HG03159 (cell line): ENCODE results near the gene KRT16.
"Not testable (repeated sequence)": the region's sequence is repeated elsewhere in the genome, so short reads cannot be mapped to it uniquely, and the experiment has no call there.

Experiments
- ATAC-seq: cut with Tn5 transposase; IDR thresholded peaks from one replicate; pipeline ENCODE4 v1.9.1; 2021; ENCODE audit warnings: mild to moderate bottlenecking, moderate library complexity; ENCODE audit not compliant: unreplicated experiment

Gene KRT16

GRCh38 chr17:41585301-41586056 lies 27.1 kb downstream of the KRT16 start:
- no peak for ATAC-seq

DNA sequence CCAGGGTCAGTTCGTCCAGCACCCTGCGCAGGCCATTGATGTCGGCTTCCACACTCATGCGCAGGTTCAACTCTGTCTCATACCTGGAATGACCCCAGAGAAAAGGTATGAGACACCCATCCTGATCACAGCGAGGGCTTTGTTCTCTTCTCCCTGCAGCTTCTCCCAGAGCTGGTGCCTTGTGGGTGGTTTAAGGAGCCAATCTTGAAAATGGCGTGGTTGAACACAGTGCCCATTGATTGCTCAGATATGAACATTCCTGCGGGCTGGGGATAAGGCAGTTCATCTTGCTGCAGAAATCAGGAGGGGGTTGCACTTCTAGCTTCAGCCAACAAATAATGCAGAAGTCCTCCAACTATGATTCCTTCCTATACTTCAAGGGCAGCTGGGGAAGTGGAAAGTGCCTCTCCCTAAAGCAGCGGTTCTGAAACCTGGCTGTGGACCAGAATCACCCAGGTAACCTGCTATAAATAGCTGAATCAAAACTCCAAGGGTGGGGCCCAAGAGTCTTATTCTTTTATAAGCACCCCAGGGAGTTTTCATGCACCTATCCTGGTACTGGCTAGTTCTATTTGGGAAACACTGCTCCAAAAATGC lies 28.1 kb downstream of the KRT16 start:
- not testable (repeated sequence) for ATAC-seq

- no peak for ATAC-seq
Observed at GRCh38 chr17:41583137-41584127, 29.1 kb downstream of the KRT16 start.

DNA sequence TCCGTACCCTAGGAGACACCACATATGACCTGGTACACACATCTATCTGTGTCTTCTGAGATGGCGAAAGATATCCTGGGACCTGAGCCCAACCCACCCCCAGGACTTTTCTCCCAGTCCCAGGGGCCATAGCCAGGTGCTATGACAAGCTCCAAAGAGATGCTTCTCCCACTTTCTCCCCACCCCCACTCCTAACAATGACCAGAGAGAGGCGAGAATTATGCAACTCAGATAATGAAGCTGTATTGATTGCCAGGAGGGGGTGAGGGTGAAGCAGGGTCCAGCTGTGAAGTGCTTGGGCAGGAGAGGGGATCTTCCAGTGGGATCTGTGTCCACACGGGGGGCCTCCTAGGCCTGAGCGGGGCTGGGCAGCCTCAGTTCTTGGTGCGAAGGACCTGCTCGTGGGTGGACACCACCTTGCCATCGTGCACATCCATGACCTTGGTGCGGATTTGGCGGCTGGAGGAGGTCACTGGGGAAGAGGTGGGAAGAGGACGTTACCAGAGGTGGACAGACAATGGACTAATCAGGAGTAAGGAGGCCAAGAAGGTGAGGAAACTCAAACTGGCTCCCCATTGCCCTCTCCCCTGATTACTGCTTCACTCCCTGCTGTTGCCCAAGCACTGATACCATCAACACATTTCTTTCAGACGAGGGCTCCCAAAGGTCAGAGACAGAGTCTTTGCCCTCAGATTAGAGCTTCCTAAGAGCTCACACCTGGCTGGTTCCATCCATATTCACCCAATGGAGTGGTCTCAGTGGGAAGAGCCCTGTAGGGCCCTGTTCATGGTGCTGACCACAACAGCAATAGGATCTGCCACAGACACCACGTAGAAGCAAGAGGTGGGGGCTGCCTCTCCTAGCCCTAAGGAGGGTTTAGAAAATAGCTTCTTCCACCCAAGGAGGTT lies 30.3 kb downstream of the KRT16 start:
- ATAC-seq, result not testable (repeated sequence)

DNA sequence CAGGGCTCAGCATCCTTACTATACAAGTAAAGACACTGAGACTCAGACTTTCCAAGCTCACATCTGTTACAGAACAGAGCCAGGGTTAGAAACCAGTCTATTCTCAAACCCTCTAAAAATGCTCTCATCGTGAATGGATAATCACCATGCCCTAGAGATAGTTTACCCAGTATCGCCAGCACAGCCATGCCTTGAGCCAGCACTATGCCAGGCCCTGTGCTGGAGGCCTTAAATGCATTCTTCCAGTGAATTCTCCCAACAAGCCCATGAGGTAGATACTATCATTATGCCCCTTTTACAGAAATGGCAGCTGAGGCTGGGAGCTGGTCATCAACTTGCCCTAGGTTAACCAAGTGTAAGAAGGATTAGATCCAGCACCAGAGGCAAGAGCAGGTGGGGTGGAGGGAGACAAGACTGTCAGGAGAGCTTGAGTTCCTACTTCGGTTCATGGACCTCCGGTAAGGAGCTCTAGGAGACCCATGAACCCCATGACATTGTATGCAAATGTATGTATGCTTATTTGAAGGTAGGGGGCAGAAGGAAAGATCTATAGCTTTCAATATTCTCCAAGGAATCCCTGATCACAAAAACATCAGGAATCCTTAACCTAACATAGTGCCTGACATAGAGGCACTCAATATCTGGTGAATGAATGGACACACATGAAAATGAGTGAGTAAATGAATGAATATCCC lies 31.1 kb downstream of the KRT16 start:
- ATAC-seq, result no peak

- no peak for ATAC-seq
Observed at GRCh38 chr17:41580687-41581365, 31.7 kb downstream of the KRT16 start.

- ATAC-seq, result no peak
Observed at GRCh38 chr17:41580244-41580575, 32.4 kb downstream of the KRT16 start.

- no peak for ATAC-seq
Observed at GRCh38 chr17:41579484-41580243, 32.9 kb downstream of the KRT16 start.

DNA sequence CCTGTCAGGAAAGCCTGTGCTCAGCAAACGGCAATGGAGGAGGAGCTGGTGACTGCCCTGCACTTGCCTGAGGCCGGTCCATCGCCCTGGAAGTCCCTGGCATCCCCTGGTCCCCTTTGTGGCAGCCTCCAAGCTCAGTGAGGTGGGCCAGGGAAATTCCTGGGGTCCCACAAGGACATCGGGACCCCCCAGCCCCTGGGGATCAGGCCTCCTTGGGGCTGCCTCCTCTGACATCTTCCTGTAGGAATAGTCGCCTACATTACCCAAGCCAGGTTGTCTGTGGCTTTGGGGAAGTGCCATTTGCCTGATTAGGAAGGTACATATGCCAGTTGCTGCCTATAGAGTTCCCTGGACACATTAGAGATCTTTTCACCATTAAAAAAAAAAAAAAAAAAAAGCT lies 33.6 kb downstream of the KRT16 start:
- no peak for ATAC-seq

- ATAC-seq, result no peak
Observed at GRCh38 chr17:41578538-41578937, 34.0 kb downstream of the KRT16 start.

DNA sequence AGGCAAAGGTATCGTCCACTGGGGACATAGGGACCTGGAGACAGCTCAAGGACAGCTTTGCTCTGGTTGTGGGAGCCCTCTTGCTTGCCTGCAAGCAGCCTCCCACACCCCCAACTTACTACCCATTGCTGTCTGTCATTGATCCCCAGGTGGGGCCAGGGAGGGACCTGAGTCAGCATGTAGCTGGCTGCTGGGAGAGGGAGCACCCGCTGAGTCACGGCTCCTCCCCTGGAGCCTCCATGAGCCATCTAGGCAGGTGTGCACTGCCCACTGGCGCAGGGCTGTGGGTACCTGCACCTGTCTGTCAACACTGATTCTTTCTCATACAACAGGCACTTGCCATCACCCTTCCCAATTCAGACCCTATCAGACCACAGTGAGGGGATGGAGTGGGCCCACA lies 35.8 kb downstream of the KRT16 start:
- ATAC-seq, result not testable (repeated sequence)

DNA sequence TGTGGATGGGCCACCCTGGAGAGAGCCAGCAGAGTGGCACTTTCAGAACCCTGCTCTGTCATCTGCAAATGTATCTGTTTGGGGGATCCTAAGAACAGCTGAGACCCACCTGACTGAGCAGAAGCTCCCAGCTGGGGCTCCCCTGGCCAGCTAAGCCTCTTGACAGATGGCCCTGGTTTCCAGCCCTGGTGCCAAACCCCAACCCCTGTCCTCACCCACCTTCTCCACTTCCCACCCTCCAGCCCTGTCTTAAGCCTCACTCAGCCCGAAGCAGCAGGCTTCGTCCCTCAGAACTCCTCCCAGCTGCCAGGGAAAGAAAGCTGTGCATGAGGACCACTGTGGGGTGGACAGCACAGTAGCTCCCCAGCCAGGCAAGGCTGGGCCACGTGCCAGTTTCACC lies 37.2 kb downstream of the KRT16 start:
- no peak for ATAC-seq

GRCh38 chr17:41571561-41572434 lies 40.8 kb downstream of the KRT16 start, which contains the start of gene KRT9:
Gene KRT9 (minus strand): TSS chr17:41572059. CDS start chr17:41571992, 67 bp downstream.
- no peak for ATAC-seq

GRCh38 chr17:41567317-41567716 lies 45.2 kb downstream of the KRT16 start:
- ATAC-seq, result no peak

DNA sequence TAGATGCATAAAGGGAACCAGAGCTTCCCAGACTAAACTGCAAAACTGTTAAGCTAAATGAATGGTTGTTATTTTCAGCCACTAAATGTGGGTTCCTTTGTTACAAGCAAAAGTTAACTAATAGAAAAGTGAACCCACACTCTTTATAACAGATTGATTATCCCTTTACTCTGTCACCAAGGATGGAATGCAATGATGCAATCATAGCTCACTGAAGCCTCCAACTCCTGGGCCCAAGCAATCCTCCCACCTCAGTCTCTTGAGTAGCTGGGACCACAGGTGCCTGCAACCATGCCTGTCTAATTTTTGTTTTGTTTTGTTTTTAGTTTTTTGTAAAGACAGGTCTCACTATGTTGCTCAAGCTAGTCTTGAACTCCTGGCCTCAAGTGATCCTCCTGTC lies 47.2 kb downstream of the KRT16 start:
- no peak for ATAC-seq

GRCh38 chr17:41563607-41564170 lies 48.9 kb downstream of the KRT16 start:
- no peak for ATAC-seq

GRCh38 chr17:41561554-41561953 lies 51.0 kb downstream of the KRT16 start:
- ATAC-seq, result no peak
